ENCODE data around the gene OR3A2. TPM values are rescaled to one million over a fixed set of nuclear protein-coding genes. Genes with fewer than 3 reads are reported as not detected.
"Not testable (repeated sequence)": the region's sequence is repeated elsewhere in the genome, so short reads cannot be mapped to it uniquely, and the experiment has no call there.

The OR3A2 gene
- total RNA-seq, 2 donors from 2014 or later: not detected

DNA sequence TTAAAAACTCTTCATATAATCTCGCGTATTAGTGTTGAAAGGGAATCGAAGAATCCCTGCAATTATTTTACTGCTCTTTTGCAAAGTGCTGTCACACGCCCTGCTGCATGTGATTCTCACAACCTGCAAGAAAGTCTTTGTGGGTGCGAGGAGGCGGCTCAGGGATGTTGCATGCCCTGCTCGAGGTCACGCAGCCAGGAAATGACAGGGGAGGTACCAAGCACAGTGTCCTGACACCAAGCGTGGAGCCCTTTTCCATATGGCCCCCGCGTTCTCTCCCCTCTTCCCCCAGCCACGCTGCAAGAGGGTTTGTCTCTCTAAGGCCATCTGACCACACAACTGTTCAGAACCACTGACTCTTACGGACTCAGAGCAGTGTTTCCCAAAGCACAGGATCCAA lies 125.5 kb downstream of the OR3A2 start:
- WGBS, 2 experiments (ENCODE audit: insufficient coverage in 1 of 2, insufficient read length in 1 of 2): 76 to 93% methylated on average over 7 to 13 of the region's 13 CpGs
- no peaks in the 10 kb centered on the region for H3K36me3 ChIP-seq (ENCODE audit: control insufficient read depth, insufficient read depth, low read length)
- no peak overlapping the region for H3K9ac ChIP-seq (ENCODE audit: extremely low read depth, low read length, poor library complexity, severe bottlenecking)
- H3K4me3 ChIP-seq (ENCODE audit: low read length): no peak overlapping the region
- H3K4me1 Mint-ChIP-seq: no peaks in the 10 kb centered on the region
- no peak overlapping the region for H3K4me3 Mint-ChIP-seq
- H3K9me3 Mint-ChIP-seq: peaks cover 69% of the 10 kb centered on the region
- TF ChIP-seq, protein P1, sequence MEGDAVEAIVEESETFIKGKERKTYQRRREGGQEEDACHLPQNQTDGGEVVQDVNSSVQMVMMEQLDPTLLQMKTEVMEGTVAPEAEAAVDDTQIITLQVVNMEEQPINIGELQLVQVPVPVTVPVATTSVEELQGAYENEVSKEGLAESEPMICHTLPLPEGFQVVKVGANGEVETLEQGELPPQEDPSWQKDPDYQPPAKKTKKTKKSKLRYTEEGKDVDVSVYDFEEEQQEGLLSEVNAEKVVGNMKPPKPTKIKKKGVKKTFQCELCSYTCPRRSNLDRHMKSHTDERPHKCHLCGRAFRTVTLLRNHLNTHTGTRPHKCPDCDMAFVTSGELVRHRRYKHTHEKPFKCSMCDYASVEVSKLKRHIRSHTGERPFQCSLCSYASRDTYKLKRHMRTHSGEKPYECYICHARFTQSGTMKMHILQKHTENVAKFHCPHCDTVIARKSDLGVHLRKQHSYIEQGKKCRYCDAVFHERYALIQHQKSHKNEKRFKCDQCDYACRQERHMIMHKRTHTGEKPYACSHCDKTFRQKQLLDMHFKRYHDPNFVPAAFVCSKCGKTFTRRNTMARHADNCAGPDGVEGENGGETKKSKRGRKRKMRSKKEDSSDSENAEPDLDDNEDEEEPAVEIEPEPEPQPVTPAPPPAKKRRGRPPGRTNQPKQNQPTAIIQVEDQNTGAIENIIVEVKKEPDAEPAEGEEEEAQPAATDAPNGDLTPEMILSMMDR (conservative IDR thresholded peaks at IDR 0.05): no peak
- no peaks in the 10 kb centered on the region for H3K27me3 Mint-ChIP-seq (ENCODE audit: insufficient read depth)
- no peaks in the 10 kb centered on the region for H3K4me1 ChIP-seq (ENCODE audit: control insufficient read depth, insufficient read depth, low read length)
- no peaks in the 10 kb centered on the region for H3K27me3 ChIP-seq (ENCODE audit: control insufficient read depth, insufficient read depth, low read length, poor library complexity, severe bottlenecking)
- peaks cover 6% of the 10 kb centered on the region for H3K36me3 Mint-ChIP-seq (ENCODE audit: low read depth)
- H3K27ac ChIP-seq (ENCODE audit: low read depth, low read length): no peak overlapping the region
- no peak for DNase-seq
- H3K9me3 ChIP-seq (ENCODE audit: control insufficient read depth, low read length): peaks cover 28% of the 10 kb centered on the region
- no peak overlapping the region for H3K27ac Mint-ChIP-seq

DNA sequence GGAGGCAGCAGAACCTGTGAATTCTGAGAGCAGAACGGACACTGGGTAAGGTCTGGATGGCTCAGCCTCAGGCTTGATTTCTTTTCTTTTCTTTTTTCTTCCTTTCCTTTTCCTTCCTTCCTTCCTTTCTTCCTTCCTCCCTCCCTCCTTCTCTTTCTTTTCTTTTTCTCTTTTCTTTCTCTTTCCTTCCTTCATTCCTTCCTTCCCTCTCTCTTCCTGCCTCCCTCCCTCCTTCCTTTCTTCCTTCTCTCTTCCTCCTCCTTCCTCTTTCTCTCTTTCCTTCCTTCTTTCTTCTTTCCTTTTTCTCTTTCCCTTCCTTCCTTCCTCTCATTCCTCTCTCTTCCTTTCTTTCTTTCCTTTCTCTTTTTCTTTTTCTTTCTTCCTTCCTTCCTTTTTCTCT lies 125.9 kb downstream of the OR3A2 start:
- H3K4me1 Mint-ChIP-seq: no peaks in the 10 kb centered on the region
- no peaks in the 10 kb centered on the region for H3K36me3 ChIP-seq (ENCODE audit: control insufficient read depth, insufficient read depth, low read length)
- H3K9me3 ChIP-seq (ENCODE audit: control insufficient read depth, low read length): peaks cover 28% of the 10 kb centered on the region

DNA sequence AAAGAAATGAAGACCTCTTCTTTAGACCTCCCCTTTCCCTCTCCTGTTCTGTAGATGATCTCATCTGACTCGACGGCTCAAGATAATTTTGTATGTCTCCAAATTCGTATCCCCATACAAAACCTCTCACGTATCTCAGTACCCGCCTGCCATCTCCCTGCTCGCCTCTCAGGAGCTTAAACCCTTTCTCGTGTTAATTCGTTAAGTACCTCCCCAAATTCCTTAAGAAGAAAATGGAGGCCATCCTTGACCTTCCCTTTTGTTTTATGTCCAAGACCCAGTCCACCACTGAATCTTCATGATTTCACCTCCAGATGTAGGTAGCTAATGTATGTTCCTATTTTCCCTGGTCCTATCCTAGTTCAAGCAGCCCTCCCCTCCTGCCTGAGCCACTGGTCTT lies 129.5 kb downstream of the OR3A2 start:
- Mint-ChIP-seq H3K9me3 (peaks cover 76% of the 10 kb centered on the region), H3K4me1 (no peaks in the 10 kb centered on the region), H3K27ac (no peak overlapping the region), H3K36me3 (ENCODE audit: low read depth) (peaks cover 6% of the 10 kb centered on the region), H3K27me3 (ENCODE audit: insufficient read depth) (no peaks in the 10 kb centered on the region), H3K4me3 (no peak overlapping the region)
- Histone ChIP-seq H3K4me3 (ENCODE audit: low read length) (no peak overlapping the region), H3K36me3 (ENCODE audit: control insufficient read depth, insufficient read depth, low read length) (no peaks in the 10 kb centered on the region), H3K9ac (ENCODE audit: extremely low read depth, low read length, poor library complexity, severe bottlenecking) (no peak overlapping the region), H3K27me3 (ENCODE audit: control insufficient read depth, insufficient read depth, low read length, poor library complexity, severe bottlenecking) (no peaks in the 10 kb centered on the region), H3K4me1 (ENCODE audit: control insufficient read depth, insufficient read depth, low read length) (no peaks in the 10 kb centered on the region), H3K27ac (ENCODE audit: low read depth, low read length) (no peak overlapping the region), H3K9me3 (ENCODE audit: control insufficient read depth, low read length) (peaks cover 28% of the 10 kb centered on the region)
- WGBS, 2 experiments (ENCODE audit: insufficient coverage in 1 of 2, insufficient read length in 1 of 2): 75% methylated on average over 6 to 8 of the region's 8 CpGs
- DNase-seq: peak; percentile 53
- TF ChIP-seq, protein P1 (conservative IDR thresholded peaks at IDR 0.05): no peak

More for the DNA sequence above, 125.9 kb downstream of the OR3A2 start:
- H3K36me3 Mint-ChIP-seq (ENCODE audit: low read depth): peaks cover 6% of the 10 kb centered on the region
- H3K4me3 ChIP-seq (ENCODE audit: low read length): no peak overlapping the region
- TF ChIP-seq, protein P1 (conservative IDR thresholded peaks at IDR 0.05): no peak
- H3K27me3 ChIP-seq (ENCODE audit: control insufficient read depth, insufficient read depth, low read length, poor library complexity, severe bottlenecking): no peaks in the 10 kb centered on the region
- no peak overlapping the region for H3K27ac ChIP-seq (ENCODE audit: low read depth, low read length)
- no peak overlapping the region for H3K27ac Mint-ChIP-seq
- peaks cover 70% of the 10 kb centered on the region for H3K9me3 Mint-ChIP-seq
- no peaks in the 10 kb centered on the region for H3K4me1 ChIP-seq (ENCODE audit: control insufficient read depth, insufficient read depth, low read length)
- WGBS, 2 experiments (ENCODE audit: insufficient coverage in 1 of 2, insufficient read length in 1 of 2): 47% methylated on average over 1 of the region's 1 CpG; no CpG with 5 or more reads in 1 of the 2 experiments
- no peak for DNase-seq
- no peak overlapping the region for H3K4me3 Mint-ChIP-seq
- no peak overlapping the region for H3K9ac ChIP-seq (ENCODE audit: extremely low read depth, low read length, poor library complexity, severe bottlenecking)
- H3K27me3 Mint-ChIP-seq (ENCODE audit: insufficient read depth): no peaks in the 10 kb centered on the region

DNA sequence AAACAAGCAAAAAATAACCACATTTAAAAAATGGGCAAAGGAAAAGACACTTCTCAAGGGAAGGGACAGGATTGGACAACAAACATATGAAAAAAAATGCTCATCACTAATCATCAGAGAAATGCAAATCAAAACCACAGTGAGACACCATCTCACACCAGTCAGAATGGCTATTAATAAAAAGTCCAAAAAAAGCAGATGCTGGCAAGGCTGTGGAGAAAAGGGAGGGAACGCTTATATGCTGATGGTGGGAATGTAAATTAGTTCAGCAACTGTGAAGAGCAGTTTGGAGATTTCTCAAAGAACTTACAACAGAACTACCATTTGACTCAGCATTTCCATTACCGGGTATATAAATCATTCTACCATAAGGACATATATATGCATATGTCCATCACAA lies 137.1 kb downstream of the OR3A2 start:
- not testable (repeated sequence) for H3K4me1 ChIP-seq (ENCODE audit: control insufficient read depth, insufficient read depth, low read length)

DNA sequence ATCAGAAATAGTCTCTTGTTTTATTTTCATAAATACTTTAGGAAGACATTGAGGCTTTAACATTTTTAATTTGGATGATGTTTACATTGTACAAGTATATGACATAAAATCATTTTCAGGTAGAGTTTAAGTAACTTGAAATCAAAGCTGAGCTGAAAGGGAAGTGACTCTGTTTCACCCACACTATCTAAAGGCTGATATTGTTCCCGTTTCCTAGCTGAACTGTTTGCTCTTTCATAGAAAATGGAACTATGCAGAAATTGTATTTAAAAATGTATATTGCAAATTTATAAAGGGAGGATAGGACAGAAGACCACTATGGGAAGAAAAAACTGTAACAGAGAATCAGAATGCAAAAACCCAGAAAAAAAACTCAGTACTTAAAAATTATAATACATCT lies 141.3 kb downstream of the OR3A2 start:
- not testable (repeated sequence) for H3K36me3 ChIP-seq (ENCODE audit: control insufficient read depth, insufficient read depth, low read length); H3K9ac ChIP-seq (ENCODE audit: extremely low read depth, low read length, poor library complexity, severe bottlenecking); H3K27me3 ChIP-seq (ENCODE audit: control insufficient read depth, insufficient read depth, low read length, poor library complexity, severe bottlenecking); H3K4me1 ChIP-seq (ENCODE audit: control insufficient read depth, insufficient read depth, low read length); H3K4me3 ChIP-seq (ENCODE audit: low read length); H3K9me3 ChIP-seq (ENCODE audit: control insufficient read depth, low read length); DNase-seq; H3K36me3 Mint-ChIP-seq (ENCODE audit: low read depth); H3K27ac ChIP-seq (ENCODE audit: low read depth, low read length); H3K4me1 Mint-ChIP-seq; H3K27me3 Mint-ChIP-seq (ENCODE audit: insufficient read depth); H3K27ac Mint-ChIP-seq; H3K9me3 Mint-ChIP-seq; H3K4me3 Mint-ChIP-seq
- no CpG with 5 or more reads among the region's 1 CpG for WGBS, 2 experiments (ENCODE audit: insufficient coverage in 1 of 2, insufficient read length in 1 of 2)

More for the DNA sequence above, 137.1 kb downstream of the OR3A2 start:
- not testable (repeated sequence) for H3K9me3 ChIP-seq (ENCODE audit: control insufficient read depth, low read length); DNase-seq; H3K36me3 ChIP-seq (ENCODE audit: control insufficient read depth, insufficient read depth, low read length); H3K9ac ChIP-seq (ENCODE audit: extremely low read depth, low read length, poor library complexity, severe bottlenecking); H3K4me3 ChIP-seq (ENCODE audit: low read length); H3K4me1 Mint-ChIP-seq; H3K4me3 Mint-ChIP-seq; H3K27me3 Mint-ChIP-seq (ENCODE audit: insufficient read depth); H3K27me3 ChIP-seq (ENCODE audit: control insufficient read depth, insufficient read depth, low read length, poor library complexity, severe bottlenecking); H3K36me3 Mint-ChIP-seq (ENCODE audit: low read depth); H3K27ac ChIP-seq (ENCODE audit: low read depth, low read length); H3K27ac Mint-ChIP-seq
- WGBS, 2 experiments (ENCODE audit: insufficient coverage in 1 of 2, insufficient read length in 1 of 2): 75% methylated on average over 1 of the region's 2 CpGs; no CpG with 5 or more reads in 1 of the 2 experiments
- H3K9me3 Mint-ChIP-seq: peaks cover 12% of the 10 kb centered on the region
